HG03103 (cell line): ENCODE results near the gene ATOH1.
A peak's percentile ranks its signal among the peaks of the same experiment; 100 is the strongest.

Experiments used
- ATAC-seq: cut with Tn5 transposase; IDR thresholded peaks from one replicate; pipeline ENCODE4 v1.9.1; 2021; ENCODE audit warnings: low read depth; ENCODE audit not compliant: unreplicated experiment

Gene ATOH1, protein sequence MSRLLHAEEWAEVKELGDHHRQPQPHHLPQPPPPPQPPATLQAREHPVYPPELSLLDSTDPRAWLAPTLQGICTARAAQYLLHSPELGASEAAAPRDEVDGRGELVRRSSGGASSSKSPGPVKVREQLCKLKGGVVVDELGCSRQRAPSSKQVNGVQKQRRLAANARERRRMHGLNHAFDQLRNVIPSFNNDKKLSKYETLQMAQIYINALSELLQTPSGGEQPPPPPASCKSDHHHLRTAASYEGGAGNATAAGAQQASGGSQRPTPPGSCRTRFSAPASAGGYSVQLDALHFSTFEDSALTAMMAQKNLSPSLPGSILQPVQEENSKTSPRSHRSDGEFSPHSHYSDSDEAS

DNA sequence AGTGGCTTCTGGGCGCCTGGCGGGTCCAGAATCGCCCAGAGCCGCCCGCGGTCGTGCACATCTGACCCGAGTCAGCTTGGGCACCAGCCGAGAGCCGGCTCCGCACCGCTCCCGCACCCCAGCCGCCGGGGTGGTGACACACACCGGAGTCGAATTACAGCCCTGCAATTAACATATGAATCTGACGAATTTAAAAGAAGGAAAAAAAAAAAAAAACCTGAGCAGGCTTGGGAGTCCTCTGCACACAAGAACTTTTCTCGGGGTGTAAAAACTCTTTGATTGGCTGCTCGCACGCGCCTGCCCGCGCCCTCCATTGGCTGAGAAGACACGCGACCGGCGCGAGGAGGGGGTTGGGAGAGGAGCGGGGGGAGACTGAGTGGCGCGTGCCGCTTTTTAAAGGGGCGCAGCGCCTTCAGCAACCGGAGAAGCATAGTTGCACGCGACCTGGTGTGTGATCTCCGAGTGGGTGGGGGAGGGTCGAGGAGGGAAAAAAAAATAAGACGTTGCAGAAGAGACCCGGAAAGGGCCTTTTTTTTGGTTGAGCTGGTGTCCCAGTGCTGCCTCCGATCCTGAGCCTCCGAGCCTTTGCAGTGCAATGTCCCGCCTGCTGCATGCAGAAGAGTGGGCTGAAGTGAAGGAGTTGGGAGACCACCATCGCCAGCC lies at the start of gene ATOH1:
Gene ATOH1, plus strand, starts transcription at position 422 of the 663 bp plus-strand sequence. Its CDS starts 174 bp downstream, at position 596.
- ATAC-seq = no peak

DNA sequence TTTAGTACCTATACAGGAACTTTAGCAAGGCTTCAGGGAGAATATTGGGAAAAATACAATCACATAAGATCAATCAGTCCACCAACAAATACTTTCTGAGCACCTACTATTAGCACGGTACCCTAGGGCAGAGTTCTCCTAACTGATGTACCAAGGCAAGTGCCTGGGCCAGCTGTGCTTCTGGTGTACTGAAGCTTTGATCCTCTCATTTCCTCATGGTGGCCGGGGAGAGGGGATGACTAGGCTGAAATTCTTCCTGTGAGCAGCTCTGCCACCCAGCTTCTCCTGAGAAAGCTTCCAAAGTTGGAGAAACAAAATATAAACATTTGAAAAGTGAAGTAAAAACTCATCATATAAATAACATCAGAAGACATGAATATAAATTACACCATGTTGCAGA lies 49.3 kb upstream of the ATOH1 start:
- ATAC-seq = no peak

DNA sequence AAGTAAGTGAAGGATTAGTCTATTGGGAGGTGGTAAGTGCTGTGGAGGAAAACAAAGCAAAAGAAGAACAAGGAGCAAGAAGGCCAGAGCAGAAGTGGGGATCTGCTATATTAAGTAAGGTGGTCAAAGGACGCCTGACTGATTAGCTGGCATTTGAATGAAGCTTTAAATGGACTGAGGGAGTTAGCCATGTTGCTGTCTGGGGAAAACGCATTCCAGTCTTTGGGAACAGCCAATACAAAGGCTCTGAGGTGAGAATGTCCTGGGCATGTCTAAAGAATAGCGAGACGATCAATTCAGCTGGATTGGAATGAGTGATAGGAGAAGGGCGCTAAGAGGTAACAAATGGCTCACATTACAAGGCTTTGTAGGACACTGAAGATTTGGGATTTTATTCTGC lies 48.5 kb upstream of the ATOH1 start:
- ATAC-seq = no peak

DNA sequence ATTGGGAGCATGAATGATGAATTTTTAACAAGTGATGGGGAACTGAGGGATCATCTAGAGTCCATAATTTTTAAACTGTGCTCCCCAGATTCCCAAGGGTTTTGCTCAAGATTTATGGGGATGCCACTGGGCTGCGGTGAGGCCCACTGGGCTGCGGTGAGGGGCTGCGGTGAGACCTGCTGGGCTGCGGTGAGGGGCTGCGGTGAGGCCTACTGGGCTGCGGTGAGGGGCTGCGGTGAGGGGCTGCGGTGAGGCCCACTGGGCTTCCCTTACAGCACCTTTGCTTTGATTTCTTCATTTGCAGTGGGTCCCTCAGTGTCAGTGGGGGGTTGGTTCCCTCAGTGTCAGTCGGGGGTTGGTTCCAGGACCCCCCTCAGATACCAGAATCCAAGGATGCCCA lies 47.4 kb upstream of the ATOH1 start:
- ATAC-seq = no peak

DNA sequence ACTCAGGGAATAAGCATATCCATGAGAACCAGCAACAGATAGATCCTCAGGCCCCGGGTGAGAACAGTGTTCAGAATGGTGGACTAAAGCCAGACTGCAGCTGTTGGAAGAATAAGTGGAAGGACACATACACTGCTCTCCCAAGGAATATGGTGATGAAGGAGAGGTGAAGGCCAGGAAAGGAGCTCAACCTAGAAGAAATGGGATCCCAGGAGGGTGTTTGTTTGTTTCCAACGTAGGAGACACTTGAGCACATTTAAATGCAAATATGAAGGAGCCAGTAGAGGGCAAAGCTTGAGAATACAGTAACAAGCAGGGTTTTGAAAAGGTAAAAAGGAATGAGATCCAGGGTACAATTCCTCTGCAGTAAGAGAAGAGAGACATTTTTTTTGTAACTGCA lies 42.4 kb upstream of the ATOH1 start:
- ATAC-seq = no peak

DNA sequence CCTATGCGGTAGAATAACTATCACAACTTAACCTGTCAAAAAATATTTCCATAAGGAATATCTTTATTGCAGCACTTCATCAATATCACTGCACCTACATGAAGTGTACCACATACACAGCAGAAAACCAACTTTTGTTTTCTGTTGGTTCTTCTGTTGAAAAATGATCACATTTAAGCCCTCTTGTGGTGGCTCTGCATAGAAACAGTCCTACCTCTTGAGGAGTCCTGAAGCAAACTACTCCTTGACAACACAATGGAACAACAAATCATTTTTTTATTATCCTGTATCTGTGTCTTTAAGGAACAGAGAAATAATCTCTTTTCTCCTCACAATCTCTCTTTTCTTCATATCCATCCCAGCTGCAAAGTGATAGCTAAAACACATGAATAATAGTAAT lies 39.8 kb upstream of the ATOH1 start:
- ATAC-seq = no peak

DNA sequence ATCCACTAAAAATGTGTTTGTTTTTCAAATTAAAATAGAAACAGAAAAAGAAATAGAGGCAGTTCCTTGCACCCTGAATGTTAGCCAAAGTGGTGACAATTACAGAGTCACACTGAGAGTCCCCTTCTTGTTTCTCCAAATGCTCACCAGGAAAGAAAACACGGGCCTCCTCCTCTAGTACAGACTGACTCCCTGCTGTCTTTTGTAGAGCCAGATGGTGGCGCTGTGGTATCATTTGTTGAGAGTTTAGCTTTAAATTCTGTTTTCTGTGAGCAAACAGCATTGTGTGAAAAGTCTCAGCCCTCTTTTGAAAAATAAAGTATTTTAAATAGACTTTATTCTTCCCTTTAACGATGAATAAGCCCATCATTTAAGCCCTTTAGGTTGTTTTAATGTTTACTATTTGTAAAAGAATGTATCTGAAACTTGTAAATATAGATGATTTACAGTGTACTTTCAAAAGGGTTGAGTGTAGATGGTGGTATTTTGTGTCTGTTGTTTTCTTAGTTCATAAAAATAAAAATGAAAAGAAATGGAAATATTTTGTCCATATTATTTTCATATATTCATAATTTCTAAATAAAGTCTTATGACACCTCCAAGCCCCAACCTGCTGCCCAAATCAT lies 36.9 kb upstream of the ATOH1 start:
- peak; percentile 72 for ATAC-seq

DNA sequence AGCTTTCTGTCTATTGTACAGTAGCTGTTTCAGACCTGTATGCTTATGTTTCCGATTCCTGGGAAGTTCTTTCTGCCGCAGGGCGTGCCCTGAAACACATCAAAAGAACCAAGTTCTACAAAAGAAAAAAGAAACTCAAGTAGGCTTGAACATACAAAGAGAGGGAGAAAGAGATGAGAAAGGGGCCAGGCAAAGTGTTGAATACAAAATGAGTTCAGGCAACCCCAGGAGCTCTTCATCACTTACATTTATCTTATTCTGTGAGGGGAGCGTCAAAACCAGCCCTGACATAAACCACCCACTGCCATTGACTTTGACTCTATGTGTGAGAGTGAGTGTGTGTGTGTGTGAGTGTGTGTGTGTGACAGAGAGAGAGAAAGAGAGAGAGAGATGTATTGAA lies 26.5 kb upstream of the ATOH1 start:
- ATAC-seq = no peak

DNA sequence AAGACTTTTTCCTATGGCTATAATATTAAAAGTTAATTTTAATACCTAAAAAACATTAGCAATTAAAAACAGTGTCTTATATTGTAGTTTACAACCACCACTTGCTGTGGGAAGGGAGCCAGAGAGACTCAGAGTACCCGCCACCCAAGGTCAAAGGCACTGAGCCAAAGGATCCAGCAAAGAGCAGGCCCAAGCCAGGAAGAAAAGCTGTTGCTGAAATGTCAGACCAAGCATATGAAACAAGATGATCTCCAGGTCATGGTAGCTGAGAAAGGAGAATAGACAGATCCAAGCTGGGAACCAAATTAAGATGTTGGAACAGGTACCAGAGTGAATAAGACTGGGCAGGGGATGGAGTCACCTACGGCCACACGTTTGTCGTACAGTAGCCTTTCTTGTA lies 18.8 kb upstream of the ATOH1 start:
- ATAC-seq = no peak

DNA sequence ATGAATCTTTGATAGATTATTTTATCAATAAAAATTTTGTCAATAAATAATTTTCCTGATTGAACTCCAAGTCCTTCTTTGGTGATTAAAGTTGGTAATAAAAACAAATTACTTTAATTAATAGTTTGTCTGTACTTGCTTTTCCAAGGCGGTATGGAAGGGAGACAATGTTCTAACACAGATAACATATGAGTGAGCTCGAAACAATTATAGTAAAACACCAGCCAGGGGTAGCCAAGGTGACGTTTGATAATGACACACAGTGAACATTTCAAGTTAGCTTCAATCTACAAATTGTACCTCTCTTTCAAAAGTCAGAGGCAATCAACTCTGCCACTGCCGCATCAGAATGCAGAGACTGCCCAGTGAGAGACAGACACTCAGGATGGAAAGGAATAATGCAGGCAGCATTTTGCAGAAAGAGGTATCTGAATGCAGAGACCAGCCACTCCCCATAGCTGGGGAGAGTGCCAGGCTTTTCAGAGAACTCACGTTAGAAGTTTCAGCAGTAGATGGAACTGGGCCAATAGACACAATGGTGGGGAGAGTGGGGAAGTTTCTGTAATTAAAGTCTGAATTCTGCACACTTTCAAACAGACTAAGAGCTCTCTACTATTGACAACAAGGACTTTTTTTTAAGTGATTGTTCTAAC lies 18.1 kb upstream of the ATOH1 start:
- ATAC-seq = no peak

DNA sequence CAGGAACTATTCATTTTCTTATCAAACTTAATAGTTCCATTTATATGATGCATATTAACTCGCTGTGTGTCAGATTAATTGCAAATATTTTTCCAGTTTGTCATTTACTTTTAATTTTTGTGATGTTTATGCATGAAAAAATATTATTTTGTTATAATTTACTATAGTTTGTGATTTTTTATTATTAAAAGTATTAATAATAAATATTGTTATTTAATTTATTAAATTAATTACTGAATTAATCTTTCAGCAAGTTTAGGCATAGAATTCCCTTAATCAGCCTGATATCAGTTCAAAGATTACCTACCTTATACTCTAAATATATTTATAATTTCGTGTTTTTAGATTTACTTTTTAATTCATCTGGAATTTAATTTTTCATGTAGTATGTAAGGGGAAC lies 15.5 kb upstream of the ATOH1 start:
- ATAC-seq = no peak

DNA sequence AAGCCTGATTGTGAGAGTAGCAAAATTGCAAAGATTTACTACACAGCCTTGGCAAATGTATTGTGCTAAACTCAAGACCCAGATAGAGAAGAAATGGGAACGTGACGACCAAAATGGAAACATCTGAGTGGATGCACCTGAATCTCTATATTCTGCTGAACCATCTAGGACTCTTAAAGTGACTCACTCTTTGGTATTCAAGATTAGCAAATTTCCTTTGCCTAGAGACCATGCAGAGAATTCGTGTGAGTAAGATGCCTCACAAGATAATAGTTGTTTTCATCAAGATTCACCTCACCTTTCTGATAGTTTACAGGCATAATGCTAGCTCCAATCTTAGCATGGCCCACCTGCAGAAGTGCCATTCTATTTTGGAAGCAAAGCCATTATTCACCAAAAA lies 14.4 kb upstream of the ATOH1 start:
- ATAC-seq = no peak

DNA sequence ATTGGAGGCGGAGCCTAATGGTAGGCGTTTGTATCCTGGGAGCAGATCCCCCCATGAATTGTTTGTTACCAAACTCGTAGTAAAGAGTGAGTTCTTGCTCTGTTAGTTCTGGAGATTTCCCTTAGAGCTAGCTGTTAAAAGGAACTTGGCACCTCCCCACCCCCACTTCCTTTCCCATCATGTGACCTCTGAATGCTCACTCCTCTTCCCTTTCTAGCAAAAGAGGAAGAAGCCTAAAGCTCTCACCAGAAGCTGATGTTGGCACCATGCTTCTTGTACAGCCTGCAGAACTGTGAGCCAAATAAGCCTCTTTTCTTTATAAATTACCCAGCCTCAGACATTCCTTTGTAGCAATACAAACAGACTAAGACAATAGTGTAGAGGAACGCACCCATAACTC lies 13.8 kb upstream of the ATOH1 start:
- no peak for ATAC-seq

DNA sequence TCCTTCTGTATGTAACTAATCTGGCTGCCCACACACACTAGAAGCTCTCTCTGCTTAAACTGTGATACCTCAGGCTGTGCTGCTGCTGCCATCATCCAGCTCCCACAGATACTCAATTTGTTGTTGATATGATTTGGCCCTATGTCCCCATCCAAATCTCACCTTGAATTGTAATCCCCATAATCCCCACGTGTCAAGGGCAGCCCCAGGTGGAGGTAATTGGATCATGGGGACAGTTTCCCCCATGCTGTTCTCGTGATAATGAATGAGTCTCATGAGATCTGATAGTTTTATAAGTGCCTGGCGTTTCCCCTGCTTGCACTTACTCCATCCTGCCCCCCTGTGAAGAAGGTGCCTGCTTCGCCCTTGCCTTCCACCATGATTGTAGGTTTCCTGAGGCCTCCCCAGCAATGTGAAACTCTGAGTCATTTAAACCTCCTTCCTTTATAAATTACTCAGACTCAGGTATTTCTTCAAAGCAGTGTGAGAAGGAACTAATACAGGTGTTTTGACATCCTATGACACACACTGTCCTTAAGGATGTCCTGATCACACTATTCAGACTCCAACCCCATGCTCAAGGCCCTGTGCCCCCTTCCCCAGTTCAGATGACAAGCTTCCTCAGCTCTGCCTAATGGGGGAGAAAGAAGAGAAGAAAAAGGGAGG lies 2.9 kb upstream of the ATOH1 start:
- ATAC-seq = no peak

DNA sequence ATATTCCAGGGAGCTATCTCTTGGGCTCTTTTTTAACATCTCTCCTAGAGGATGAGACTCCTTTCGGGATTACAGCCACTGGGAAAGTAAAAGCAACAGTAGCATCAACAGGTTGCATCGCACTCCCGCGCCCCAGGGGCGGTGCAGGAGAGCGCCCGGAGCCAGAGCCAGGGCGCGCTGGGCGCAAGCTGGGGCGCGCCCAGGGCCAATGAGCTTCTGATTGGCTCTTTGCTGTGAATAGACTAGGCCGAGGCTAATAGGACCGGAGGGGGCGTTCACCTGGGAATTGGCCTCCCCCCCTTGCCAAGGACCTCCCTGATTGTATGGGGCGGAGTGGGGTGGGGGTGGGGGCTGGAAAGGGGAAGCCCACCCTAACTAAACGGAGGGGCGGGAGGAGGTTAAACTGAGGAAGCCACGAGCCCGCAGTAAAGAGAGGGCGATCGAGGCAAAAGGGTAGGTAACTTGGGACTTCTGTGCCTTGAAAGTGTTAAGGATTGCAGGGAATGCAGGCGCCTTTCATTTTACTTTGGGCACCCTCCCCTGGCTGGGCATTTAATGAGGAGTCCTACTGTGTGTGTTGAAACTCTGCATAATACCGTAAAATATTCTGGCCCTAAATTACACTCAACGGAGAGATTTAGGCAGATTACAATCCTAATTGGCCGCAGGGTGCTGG lies 1.1 kb upstream of the ATOH1 start:
- no peak for ATAC-seq

DNA sequence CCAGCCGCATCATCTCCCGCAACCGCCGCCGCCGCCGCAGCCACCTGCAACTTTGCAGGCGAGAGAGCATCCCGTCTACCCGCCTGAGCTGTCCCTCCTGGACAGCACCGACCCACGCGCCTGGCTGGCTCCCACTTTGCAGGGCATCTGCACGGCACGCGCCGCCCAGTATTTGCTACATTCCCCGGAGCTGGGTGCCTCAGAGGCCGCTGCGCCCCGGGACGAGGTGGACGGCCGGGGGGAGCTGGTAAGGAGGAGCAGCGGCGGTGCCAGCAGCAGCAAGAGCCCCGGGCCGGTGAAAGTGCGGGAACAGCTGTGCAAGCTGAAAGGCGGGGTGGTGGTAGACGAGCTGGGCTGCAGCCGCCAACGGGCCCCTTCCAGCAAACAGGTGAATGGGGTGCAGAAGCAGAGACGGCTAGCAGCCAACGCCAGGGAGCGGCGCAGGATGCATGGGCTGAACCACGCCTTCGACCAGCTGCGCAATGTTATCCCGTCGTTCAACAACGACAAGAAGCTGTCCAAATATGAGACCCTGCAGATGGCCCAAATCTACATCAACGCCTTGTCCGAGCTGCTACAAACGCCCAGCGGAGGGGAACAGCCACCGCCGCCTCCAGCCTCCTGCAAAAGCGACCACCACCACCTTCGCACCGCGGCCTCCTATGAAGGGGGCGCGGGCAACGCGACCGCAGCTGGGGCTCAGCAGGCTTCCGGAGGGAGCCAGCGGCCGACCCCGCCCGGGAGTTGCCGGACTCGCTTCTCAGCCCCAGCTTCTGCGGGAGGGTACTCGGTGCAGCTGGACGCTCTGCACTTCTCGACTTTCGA lies 654 bp downstream of the ATOH1 start:
- ATAC-seq = no peak

DNA sequence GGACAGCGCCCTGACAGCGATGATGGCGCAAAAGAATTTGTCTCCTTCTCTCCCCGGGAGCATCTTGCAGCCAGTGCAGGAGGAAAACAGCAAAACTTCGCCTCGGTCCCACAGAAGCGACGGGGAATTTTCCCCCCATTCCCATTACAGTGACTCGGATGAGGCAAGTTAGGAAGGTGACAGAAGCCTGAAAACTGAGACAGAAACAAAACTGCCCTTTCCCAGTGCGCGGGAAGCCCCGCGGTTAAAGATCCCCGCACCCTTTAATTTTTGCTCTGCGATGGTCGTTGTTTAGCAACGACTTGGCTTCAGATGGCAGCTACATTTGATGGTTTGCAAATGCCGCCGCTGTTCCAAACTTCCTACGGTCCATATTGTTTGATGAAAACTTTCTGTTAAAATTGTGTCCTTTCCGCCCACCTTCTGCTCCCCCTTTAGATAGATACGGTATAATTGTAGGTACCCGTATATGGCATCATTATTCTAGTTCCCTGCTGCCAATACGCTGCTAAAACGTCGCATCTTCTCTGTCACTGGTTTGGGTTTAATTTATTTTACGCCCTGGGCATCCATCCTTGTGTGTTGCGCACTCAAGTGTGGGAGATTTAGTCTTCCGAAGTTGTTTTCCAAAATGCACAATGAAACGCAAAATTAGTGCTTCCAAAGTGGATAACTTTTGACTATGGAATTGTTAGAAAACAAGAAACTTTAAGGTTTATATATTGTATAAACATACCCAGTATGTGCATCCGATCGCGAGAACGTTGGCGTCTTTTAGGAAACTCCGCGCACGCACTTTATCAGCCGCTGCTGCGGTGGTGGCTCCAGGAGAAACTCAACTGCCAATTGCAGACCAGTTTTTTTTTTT lies 1.5 kb downstream of the ATOH1 start:
- no peak for ATAC-seq

DNA sequence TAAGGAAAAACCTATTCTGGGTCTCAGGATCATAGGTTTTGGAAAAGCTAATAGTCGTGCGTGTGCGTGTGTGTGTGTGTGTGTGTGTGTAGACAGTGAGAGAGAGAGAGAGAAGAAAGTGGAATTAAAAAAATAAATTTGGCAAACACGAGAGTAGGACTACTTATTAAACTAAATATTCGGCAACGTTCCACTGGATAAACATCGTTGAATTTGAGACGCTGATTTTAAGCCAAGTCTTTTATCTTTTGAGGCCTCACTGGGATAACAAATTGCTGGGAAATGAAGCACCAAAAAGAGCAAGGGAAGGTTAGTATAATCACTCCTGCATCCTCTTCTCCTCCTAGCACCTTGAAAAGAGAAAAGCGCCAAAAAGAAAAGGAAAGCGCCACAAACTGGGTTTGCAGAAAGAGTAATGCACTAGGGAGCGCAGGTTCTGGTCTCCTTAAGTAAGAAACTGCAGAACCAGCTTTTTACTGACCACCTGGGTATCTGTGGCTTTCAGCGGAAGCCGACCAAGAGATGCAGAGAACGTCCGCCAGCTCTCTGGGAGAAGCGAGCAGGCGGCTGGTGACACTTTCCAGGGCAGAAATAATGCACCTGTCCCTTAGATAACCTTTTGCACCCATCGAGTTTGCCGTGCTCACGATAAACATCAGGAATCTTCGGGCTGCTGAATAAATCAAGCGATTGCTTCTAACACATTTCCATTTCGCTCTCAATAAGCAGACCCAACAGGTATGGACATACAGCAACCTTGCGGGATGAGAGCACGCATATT lies 3.4 kb downstream of the ATOH1 start:
- ATAC-seq = no peak
